Lower lobe of right lung (tissue), 2 donors: ENCODE measurements around the gene NEURL1B. TPM values are rescaled to one million over a fixed set of nuclear protein-coding genes. Genes with fewer than 3 reads are reported as not detected.

Source experiments
- ATAC-seq, 2 donors: fragments of 200-7000 bp; cut with Tn5 transposase; one replicate each; pipeline ENCODE4 v1.9.1; 2020 to 2022; ENCODE audit warnings: mild to moderate bottlenecking in 2 of 2, moderate library complexity in 2 of 2
- DNase-seq: peaks from one replicate; pipeline ENCODE4 v3.0.0-alpha.2; 2020
- H3K27ac ChIP-seq: fragments of 200-600 bp; one replicate; pipeline ENCODE4 v1.8.0; 2022
- H3K27me3 ChIP-seq: fragments of 200-600 bp; one replicate; pipeline ENCODE4 v1.8.0; 2022; ENCODE audit warnings: low read depth
- H3K36me3 ChIP-seq: fragments of 200-600 bp; one replicate; pipeline ENCODE4 v1.8.0; 2022; ENCODE audit warnings: mild to moderate bottlenecking
- H3K4me1 ChIP-seq: fragments of 200-600 bp; one replicate; pipeline ENCODE4 v1.8.0; 2022
- H3K4me3 ChIP-seq: fragments of 200-600 bp; one replicate; pipeline ENCODE4 v1.8.0; 2022; ENCODE audit warnings: mild to moderate bottlenecking
- H3K9me3 ChIP-seq: fragments of 200-600 bp; one replicate; pipeline ENCODE4 v1.8.0; 2022
- CTCF ChIP-seq: fragments of 200-600 bp; IDR thresholded peaks from one replicate; pipeline ENCODE4 v1.8.0; 2022; ENCODE audit warnings: antibody characterized with exemption, mild to moderate bottlenecking
- intact Hi-C: fragments of 100-400 bp; cut with DNase I; formaldehyde crosslinking; loops from one replicate; pipeline ENCODE4 v1.11.0; 2022
- total RNA-seq: library from RNA; stranded (reverse); fragmentation: NEBNext Ultra II Directional; extraction: Animal tissue kit (Norgen Biotek cat#: 25700); gene quantifications from one replicate; pipeline ENCODE4 v1.2.1, GENCODE V29; 2021
- donor health status: DM: no; HTN: yes; CAD: no; lungs with severe emphysema.

NEURL1B gene
- total RNA-seq, 1 donor from 2014 or later: 24.8 TPM

- no peak for ATAC-seq
- Histone ChIP-seq H3K9me3 (no peaks in the 10 kb centered on the region), H3K36me3 (no peaks in the 10 kb centered on the region), H3K27me3 (no peaks in the 10 kb centered on the region), H3K4me3 (peak overlapping the region; percentile 68), H3K4me1 (peaks cover 57% of the 10 kb centered on the region), H3K27ac (peak overlapping the region; percentile 88)
- intact Hi-C loops: loop anchor here (5.0 kb wide), 1 partner anchor 214 kb away; no protein-coding TSS in a partner anchor
- DNase-seq: no peak
- TF ChIP-seq CTCF: no peak
Measured at GRCh38 chr5:172696171-172696849, 55.2 kb downstream of the NEURL1B start.

GRCh38 chr5:172697123-172698121, 56.4 kb downstream of the NEURL1B start:
- no peaks in the 10 kb centered on the region for H3K36me3 ChIP-seq
- intact Hi-C loops: loop anchor here (5.0 kb wide), 1 partner anchor 215 kb away; no protein-coding TSS in a partner anchor
- H3K27me3 ChIP-seq: no peaks in the 10 kb centered on the region
- H3K4me1 ChIP-seq: peaks cover 54% of the 10 kb centered on the region
- ATAC-seq (peak; percentile 91 to 92), DNase-seq (peak; percentile 93)
- H3K9me3 ChIP-seq: no peaks in the 10 kb centered on the region
- peak overlapping the region; percentile 68 for H3K4me3 ChIP-seq
- peak; percentile 91 for TF ChIP-seq CTCF
- H3K27ac ChIP-seq: peak overlapping the region; percentile 88

- Histone ChIP-seq H3K27me3 (no peaks in the 10 kb centered on the region), H3K27ac (no peak overlapping the region), H3K36me3 (no peaks in the 10 kb centered on the region), H3K4me1 (peaks cover 43% of the 10 kb centered on the region), H3K4me3 (no peak overlapping the region), H3K9me3 (no peaks in the 10 kb centered on the region)
- intact Hi-C loops: loop anchor here (5.0 kb wide), 1 partner anchor 217 kb away; no protein-coding TSS in a partner anchor
- DNase-seq (no peak), ATAC-seq (no peak)
- no peak for TF ChIP-seq CTCF
Measured at GRCh38 chr5:172699423-172699822, 58.4 kb downstream of the NEURL1B start.

GRCh38 chr5:172699999-172700364, 58.9 kb downstream of the NEURL1B start:
- no peak for ATAC-seq
- Histone ChIP-seq H3K4me3 (no peak overlapping the region), H3K4me1 (peaks cover 43% of the 10 kb centered on the region), H3K36me3 (no peaks in the 10 kb centered on the region), H3K27ac (peak overlapping the region; percentile 46), H3K9me3 (no peaks in the 10 kb centered on the region), H3K27me3 (no peaks in the 10 kb centered on the region)
- TF ChIP-seq CTCF: no peak
- intact Hi-C loops: loop anchor here (5.0 kb wide), 1 partner anchor 218 kb away; no protein-coding TSS in a partner anchor
- no peak for DNase-seq
